GM12873 (cell line): ENCODE measurements around the gene RER1.

Experiments used
- CTCF ChIP-seq: IDR thresholded peaks from 2 replicates; pipeline ENCODE4 v1.5.1; 2012; ENCODE audit warnings: low read depth, mild to moderate bottlenecking, moderate library complexity, low read length, control low read depth; ENCODE audit not compliant: insufficient read depth; ENCODE audit errors: missing control alignments

Gene RER1

GRCh38 chr1:2429780-2430591, 38.3 kb downstream of the RER1 start:
- TF ChIP-seq CTCF = peak; percentile 78

GRCh38 chr1:2430592-2430973, 38.9 kb downstream of the RER1 start:
- TF ChIP-seq CTCF = no peak

- no peak for TF ChIP-seq CTCF
These were observed 39.5 kb downstream of the RER1 start for GRCh38 chr1:2431103-2431502.

- no peak for TF ChIP-seq CTCF
These were observed 39.9 kb downstream of the RER1 start for GRCh38 chr1:2431518-2431917.

GRCh38 chr1:2432441-2432844, 40.8 kb downstream of the RER1 start:
- TF ChIP-seq CTCF = no peak

- TF ChIP-seq CTCF = no peak
These were observed 41.6 kb downstream of the RER1 start for GRCh38 chr1:2433196-2433595.

GRCh38 chr1:2433936-2434655, 42.5 kb downstream of the RER1 start:
- TF ChIP-seq CTCF = no peak
